ENCODE results near the gene HDGFL1.

GRCh38 chr6:22544476-22544875 lies 24.9 kb upstream of the HDGFL1 start:
- no peak for TF ChIP-seq CTCF (IDR thresholded peaks at IDR 0.05; ENCODE audit: low read depth, low read length)
- no peak for TF ChIP-seq EZH2phosphoT487 (IDR thresholded peaks at IDR 0.05; ENCODE audit: low read depth)

Data from OCI-LY3 (cell line).